Measurements from ENCODE around the gene COQ8A. TPM values are rescaled to one million over a fixed set of nuclear protein-coding genes. Genes with fewer than 3 reads are reported as not detected.
A peak's percentile ranks its signal among the peaks of the same experiment; 100 is the strongest.

The COQ8A gene
- total RNA-seq, 2 experiments from 2014 or later: 12.1 to 16.4 TPM

DNA sequence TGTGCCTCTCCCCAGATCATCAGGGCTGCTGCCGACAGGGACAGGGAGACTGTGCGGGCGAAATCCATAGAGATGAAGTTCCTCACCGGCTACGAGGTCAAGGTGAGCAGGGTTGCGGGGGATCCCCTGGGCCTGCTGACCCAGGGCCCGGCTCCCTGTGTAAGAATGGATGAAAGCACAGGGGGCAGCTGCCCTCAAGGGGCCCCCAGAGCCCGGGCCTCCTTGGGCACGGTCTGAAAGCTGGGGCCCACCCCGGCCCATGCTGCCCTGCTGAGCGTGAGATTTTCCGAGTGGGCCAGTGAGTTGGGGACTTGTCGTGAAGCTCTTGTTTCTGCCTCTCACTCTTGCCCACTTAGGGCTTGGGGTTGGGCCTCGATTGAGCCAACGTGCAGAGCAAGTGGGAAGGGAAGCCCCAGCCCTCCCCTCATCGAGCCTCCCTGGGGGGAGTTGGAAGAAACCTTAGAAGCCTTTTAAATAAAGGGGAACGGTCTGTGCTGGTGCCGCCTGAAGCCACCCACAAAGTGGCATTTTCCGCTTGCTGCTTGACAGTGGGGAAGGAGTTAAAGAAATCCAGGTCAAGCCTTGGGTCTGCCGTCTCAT is 45.2 kb downstream of the COQ8A start:
- Mint-ChIP-seq H3K27ac (no peak overlapping the region), H3K27me3 (ENCODE audit: low read depth) (no peaks in the 10 kb centered on the region), H3K4me1 (ENCODE audit: low read depth) (peaks cover 11% of the 10 kb centered on the region), H3K9me3 (ENCODE audit: insufficient read depth) (no peaks in the 10 kb centered on the region), H3K4me3 (no peak overlapping the region), H3K36me3 (ENCODE audit: low read depth) (no peaks in the 10 kb centered on the region)
- CTCF ChIA-PET: no interaction called here
- DNase-seq: peak; percentile 14
- no peak for ATAC-seq
- POLR2A ChIA-PET: no interaction called here

DNA sequence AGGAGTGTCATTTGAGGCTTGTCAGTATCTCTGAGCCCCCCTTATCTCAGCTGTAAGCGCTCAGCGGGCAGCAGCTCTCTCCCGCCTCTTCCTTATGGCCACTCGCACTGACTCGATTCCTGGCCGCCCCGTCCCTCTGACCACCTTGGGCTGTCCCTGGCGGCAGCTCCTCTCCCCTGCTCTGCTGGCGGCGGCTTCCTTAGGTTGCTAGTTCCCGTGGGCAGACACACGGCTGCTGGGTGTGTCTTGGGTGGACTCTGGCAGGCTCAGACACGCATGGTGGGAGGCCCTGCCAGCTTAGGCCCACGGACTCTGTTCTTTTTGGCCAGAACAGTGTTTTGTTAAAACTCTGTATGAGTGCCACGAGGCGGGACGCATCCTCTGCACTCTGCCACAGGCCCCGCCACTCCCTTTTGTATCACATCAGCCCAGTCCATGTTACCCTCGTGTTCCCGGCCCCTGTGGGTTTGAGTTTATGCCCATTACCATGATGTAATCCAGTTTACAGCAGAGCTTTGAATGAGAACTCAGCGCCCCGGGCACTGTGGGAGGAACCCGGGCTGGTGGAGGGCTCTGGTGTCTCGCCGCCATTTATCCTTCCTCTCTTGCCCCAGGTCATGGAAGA is 45.9 kb downstream of the COQ8A start:
- Mint-ChIP-seq H3K27ac (no peak overlapping the region), H3K27me3 (ENCODE audit: low read depth) (no peaks in the 10 kb centered on the region), H3K9me3 (ENCODE audit: insufficient read depth) (no peaks in the 10 kb centered on the region), H3K36me3 (ENCODE audit: low read depth) (no peaks in the 10 kb centered on the region), H3K4me1 (ENCODE audit: low read depth) (peaks cover 16% of the 10 kb centered on the region), H3K4me3 (no peak overlapping the region)
- ATAC-seq (no peak), DNase-seq (peak; percentile 9)
- POLR2A ChIA-PET: no interaction called here
- CTCF ChIA-PET: no interaction called here

DNA sequence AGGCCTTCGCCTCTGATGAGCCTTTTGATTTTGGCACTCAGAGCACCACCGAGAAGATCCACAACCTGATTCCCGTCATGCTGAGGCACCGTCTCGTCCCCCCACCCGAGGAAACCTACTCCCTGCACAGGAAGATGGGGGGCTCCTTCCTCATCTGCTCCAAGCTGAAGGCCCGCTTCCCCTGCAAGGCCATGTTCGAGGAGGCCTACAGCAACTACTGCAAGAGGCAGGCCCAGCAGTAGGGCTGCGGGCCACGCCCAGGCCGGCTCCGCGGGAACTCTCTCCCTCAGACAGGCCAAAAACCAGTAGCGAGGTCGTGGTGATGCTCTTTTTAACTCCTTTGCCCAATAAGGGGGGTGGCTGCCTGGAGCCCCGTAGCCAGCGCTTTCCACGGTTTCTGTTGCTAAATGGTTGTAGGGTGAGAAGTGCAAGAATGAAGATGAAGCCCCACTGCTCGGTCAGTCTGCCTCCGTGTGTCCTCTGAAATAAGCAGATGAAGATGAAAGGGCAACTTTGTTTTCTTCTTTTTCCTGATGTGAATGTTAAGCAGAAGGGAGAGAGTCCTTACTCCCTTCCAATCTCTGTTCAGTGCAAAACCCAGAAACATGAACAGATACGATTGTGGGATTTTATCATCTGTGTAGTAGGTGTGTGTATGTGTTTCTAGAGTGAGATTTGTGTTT is 46.5 kb downstream of the COQ8A start:
- Mint-ChIP-seq H3K9me3 (ENCODE audit: insufficient read depth) (no peaks in the 10 kb centered on the region), H3K36me3 (ENCODE audit: low read depth) (no peaks in the 10 kb centered on the region), H3K4me3 (no peak overlapping the region), H3K27me3 (ENCODE audit: low read depth) (no peaks in the 10 kb centered on the region), H3K27ac (no peak overlapping the region), H3K4me1 (ENCODE audit: low read depth) (peaks cover 16% of the 10 kb centered on the region)
- ChIA-PET CTCF (no interaction called here), POLR2A (interaction anchor here (0.5 kb wide), 1 partner anchor 25 kb away, joined by 3 read pairs; no protein-coding TSS in a partner anchor)
- DNase-seq (peak; percentile 17), ATAC-seq (no peak)

DNA sequence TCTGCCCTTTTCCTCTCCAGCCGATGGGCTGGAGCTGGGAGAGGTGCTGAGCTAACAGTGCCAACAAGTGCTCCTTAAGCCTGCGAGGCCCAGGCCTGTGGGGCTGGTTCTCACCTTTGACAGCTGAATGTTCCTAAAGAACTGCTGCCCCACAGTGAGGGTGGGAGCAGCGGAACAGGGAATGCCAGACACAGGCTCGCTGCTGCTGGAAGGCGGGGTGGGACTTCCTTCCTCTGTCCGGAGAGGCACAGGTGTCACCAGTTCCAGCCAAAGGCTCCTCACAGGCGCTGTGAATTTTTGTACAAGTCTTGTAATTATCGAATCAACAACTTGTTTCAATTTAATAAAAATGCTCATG is 47.1 kb downstream of the COQ8A start:
- H3K27ac Mint-ChIP-seq: no peak overlapping the region
- CTCF ChIA-PET: no interaction called here
- no peaks in the 10 kb centered on the region for H3K36me3 Mint-ChIP-seq (ENCODE audit: low read depth)

DNA sequence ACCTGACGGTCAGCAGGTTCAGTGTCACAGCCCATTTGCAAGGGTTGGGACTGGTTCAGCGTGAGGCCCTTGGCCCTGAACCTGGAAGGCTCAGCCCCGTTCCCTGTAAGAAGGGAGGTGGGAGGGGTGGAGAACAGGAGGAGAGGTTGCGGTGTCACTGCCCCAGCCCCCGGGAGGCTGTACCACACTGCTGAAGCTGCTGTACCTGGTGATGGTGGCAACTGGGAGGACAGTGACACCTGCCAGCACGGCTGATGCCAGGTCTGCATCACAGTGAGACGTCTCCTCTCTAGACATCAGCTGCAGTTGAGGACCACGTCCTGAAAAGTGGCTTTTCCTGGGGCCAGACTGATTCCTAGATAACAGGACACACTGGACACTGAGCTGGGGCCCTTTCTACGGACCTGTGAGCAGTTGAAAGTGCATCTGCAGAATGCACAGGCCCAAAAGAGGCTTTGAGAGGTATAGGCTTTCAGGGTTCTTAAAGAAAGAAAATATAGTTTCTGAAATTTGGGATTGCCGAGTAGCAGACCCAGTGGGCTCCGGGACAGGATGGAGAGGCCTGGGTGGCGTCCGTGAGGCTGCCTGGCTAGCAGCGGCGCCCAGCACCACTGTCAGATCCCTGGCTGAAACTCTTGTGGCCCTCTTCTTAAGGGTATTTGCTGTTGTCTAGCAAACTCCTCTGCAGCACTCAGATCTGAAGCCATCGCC is 47.7 kb downstream of the COQ8A start:
- no peak overlapping the region for H3K27ac Mint-ChIP-seq
- no peak overlapping the region for H3K4me3 Mint-ChIP-seq
- peaks cover 16% of the 10 kb centered on the region for H3K4me1 Mint-ChIP-seq (ENCODE audit: low read depth)
- ChIA-PET POLR2A (interaction anchor here (0.5 kb wide), 1 partner anchor 26 kb away, joined by 3 read pairs; no protein-coding TSS in a partner anchor), CTCF (no interaction called here)
- no peaks in the 10 kb centered on the region for H3K36me3 Mint-ChIP-seq (ENCODE audit: low read depth)
- H3K9me3 Mint-ChIP-seq (ENCODE audit: insufficient read depth): no peaks in the 10 kb centered on the region
- H3K27me3 Mint-ChIP-seq (ENCODE audit: low read depth): no peaks in the 10 kb centered on the region
- DNase-seq (peak; percentile 16), ATAC-seq (no peak)

More for the DNA sequence above, 47.1 kb downstream of the COQ8A start:
- ATAC-seq: no peak
- Mint-ChIP-seq H3K27me3 (ENCODE audit: low read depth) (no peaks in the 10 kb centered on the region), H3K9me3 (ENCODE audit: insufficient read depth) (no peaks in the 10 kb centered on the region), H3K4me3 (no peak overlapping the region), H3K4me1 (ENCODE audit: low read depth) (peaks cover 16% of the 10 kb centered on the region)
- peak; percentile 16 for DNase-seq
- POLR2A ChIA-PET: interaction anchor here (0.5 kb wide), 1 partner anchor 26 kb away, joined by 3 read pairs; no protein-coding TSS in a partner anchor

DNA sequence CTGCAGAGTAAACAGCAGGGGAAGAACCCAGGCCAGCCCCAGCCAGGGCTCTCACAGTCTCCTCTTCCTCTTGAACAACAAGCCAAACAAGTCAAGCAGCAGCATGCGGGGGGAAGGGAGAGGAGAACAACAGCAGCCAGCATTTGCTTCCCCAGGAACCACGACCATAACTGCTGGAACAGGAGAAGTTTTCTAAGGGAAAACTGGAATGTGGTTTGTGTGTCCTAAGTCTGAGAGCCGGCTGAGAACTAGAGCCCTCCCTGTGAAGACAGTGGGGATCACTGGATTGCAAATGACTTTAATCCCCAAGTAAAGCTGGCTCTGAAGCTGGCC is 48.2 kb downstream of the COQ8A start:
- DNase-seq: no peak
- CTCF ChIA-PET: no interaction called here
- Mint-ChIP-seq H3K4me1 (ENCODE audit: low read depth) (peaks cover 16% of the 10 kb centered on the region), H3K27ac (no peak overlapping the region), H3K27me3 (ENCODE audit: low read depth) (no peaks in the 10 kb centered on the region), H3K36me3 (ENCODE audit: low read depth) (no peaks in the 10 kb centered on the region), H3K4me3 (no peak overlapping the region), H3K9me3 (ENCODE audit: insufficient read depth) (no peaks in the 10 kb centered on the region)
- ATAC-seq: no peak
- POLR2A ChIA-PET: no interaction called here

DNA sequence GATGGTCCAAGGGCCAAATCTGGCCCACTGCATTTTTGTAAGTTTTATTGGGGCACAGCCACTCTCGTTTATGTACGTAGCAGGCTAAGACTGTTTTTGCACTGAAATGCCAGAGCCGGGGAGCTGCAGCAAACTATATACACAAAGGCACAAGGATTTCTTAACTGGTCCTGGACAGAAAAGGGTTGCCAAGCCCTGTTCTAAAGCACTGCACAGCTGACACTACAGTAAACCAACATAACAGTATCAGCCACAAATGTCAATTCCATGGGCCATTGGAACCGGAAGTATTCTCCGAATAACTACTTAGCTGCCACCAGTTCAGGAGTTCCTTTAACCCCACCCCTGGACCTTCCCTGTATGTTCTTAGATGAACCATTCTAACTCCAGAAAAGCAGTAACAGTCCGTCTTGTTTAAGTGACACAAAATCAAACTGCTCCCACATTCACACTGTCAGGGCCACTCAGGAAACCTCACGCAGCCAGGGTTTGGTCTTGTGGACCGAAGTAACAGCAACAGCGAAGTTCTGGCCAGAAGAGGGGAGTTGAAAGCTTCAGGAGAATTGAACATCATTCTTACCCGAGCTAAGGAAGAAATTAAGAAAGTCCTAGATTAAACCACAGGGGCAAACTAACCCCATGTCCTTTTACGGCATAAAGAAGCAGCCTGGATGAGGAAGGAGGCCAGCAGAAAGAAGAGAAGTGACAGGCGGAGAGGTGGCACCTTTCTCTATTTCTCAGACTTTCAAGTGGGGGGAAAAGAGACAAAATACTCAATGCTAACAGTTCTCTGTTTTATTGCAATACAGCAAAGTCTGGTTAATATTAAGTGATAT is 49.2 kb downstream of the COQ8A start:
- DNase-seq: peak; percentile 17
- CTCF ChIA-PET: no interaction called here
- Mint-ChIP-seq H3K4me3 (no peak overlapping the region), H3K9me3 (ENCODE audit: insufficient read depth) (no peaks in the 10 kb centered on the region), H3K27me3 (ENCODE audit: low read depth) (no peaks in the 10 kb centered on the region), H3K36me3 (ENCODE audit: low read depth) (no peaks in the 10 kb centered on the region), H3K27ac (peak overlapping the region; percentile 58), H3K4me1 (ENCODE audit: low read depth) (peaks cover 16% of the 10 kb centered on the region)
- POLR2A ChIA-PET: interaction anchor here (1.7 kb wide), 1 partner anchor 49 kb away, joined by 4 read pairs; the partner anchor contains the start of gene COQ8A
- ATAC-seq: no peak

DNA sequence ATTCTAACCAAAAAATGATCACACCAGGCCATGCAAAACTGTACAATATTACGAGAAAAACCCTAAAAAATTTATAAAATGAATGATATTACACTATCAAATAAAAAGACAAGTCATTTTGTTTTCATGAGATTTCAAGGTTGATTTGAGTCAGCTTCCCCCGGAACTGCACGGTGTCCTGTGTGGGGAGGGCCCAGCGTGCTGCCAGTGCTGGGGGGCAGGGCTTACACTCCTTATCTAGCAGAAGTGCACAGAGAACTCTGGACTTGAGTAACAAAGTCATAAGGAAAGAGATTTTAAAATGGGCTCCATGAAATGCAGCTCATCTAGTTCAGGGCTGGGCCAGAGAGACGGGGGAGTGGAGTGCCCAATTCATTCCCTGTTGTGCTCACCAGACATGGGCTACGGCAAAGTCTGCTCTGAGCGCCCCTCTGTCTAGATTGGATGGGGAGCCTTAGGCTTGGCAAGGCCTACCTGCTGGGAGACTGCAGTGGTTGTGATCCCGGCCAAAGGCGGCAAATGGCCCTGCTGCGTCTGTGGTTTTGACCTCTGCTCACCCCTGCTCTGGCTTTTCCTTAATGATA is 50.1 kb downstream of the COQ8A start:
- Mint-ChIP-seq H3K4me1 (ENCODE audit: low read depth) (peaks cover 16% of the 10 kb centered on the region), H3K27ac (peak overlapping the region; percentile 58), H3K27me3 (ENCODE audit: low read depth) (no peaks in the 10 kb centered on the region), H3K36me3 (ENCODE audit: low read depth) (no peaks in the 10 kb centered on the region), H3K9me3 (ENCODE audit: insufficient read depth) (no peaks in the 10 kb centered on the region), H3K4me3 (no peak overlapping the region)
- ATAC-seq: peak; percentile 91
- ChIA-PET CTCF (no interaction called here), POLR2A (interaction anchor here (1.7 kb wide), 2 partner anchors 50 to 107 kb away, joined by 3 to 4 read pairs; partner anchors contain the start of gene COQ8A)
- peak; percentile 71 for DNase-seq

DNA sequence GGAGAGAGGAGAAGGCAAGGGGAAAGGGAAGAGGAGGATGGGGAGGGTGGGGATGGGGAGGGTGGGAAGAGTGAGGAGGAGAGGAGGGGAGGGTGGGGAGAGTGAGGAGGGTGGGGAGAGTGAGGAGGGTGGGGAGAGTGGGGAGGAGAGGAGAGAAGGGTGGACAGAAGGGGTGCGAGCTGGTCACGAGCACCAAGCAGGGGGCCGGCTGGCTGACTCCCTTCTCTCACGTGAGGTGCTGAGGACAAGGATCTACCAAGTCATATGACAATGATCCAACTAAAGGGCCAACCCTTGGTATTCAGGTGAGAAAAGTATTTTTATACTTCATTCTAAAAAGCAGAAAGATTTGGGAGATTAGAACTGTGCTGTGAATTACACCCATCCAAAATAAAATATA is 51.8 kb downstream of the COQ8A start:
- no peak for ATAC-seq
- Mint-ChIP-seq H3K4me1 (ENCODE audit: low read depth) (peaks cover 16% of the 10 kb centered on the region), H3K27ac (no peak overlapping the region), H3K4me3 (no peak overlapping the region), H3K27me3 (ENCODE audit: low read depth) (peaks cover 3% of the 10 kb centered on the region), H3K9me3 (ENCODE audit: insufficient read depth) (no peaks in the 10 kb centered on the region), H3K36me3 (ENCODE audit: low read depth) (no peaks in the 10 kb centered on the region)
- CTCF ChIA-PET: no interaction called here
- DNase-seq: no peak
- POLR2A ChIA-PET: interaction anchor here (1.0 kb wide), 1 partner anchor 53 kb away, joined by 3 read pairs; no protein-coding TSS in a partner anchor

DNA sequence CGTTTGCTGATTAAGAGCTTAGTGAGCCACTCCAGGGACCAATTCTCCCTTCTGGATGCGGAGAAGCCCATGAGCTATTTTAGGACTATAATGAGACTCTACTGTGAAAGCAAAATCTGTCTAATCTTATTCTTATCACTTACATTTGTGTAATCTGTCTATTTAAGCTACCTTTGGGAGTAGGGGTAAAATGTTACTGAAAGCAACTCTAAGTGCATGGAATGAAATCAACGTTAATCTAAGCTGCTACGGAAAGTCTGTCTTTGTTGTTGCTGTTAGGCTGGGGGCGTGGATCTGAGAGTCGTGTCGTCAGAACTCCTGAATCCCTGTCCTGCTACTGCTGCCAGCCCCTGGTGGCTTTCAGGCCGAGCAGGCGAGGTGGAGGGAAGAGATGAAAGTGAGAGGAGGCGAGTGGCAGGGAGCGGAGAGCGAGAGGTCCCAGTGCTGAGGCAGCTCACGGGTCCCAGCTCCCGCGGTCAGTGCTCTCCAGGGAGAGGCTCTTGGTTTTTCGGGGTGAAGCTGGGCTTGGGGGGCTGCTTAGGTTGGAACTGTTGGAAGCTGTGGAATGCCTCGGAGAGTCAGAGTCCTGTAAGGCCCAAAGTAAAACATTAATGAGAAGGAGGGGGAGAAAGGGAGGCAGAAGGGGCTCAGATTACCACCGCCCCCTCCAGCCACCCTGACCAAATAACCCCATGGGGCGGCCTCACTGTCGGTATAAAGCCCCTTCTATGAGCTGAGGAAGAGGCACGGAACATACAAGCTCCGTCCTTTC is 53.9 kb downstream of the COQ8A start:
- no peak overlapping the region for H3K4me3 Mint-ChIP-seq
- H3K36me3 Mint-ChIP-seq (ENCODE audit: low read depth): no peaks in the 10 kb centered on the region
- no peaks in the 10 kb centered on the region for H3K9me3 Mint-ChIP-seq (ENCODE audit: insufficient read depth)
- H3K27ac Mint-ChIP-seq: no peak overlapping the region
- CTCF ChIA-PET: no interaction called here
- POLR2A ChIA-PET: no interaction called here
- DNase-seq (no peak), ATAC-seq (no peak)
- H3K27me3 Mint-ChIP-seq (ENCODE audit: low read depth): peaks cover 8% of the 10 kb centered on the region
- H3K4me1 Mint-ChIP-seq (ENCODE audit: low read depth): peaks cover 16% of the 10 kb centered on the region
